ENCODE measurements around the gene ANO10.

The ANO10 gene

GRCh38 chr3:43451670-43452254 lies 170.0 kb downstream of the ANO10 start:
- no peak overlapping the region for H3K27ac ChIP-seq (ENCODE audit: poor library complexity, severe bottlenecking)
- H3K36me3 ChIP-seq (ENCODE audit: low read depth): no peaks in the 10 kb centered on the region
- TF ChIP-seq, protein P1, sequence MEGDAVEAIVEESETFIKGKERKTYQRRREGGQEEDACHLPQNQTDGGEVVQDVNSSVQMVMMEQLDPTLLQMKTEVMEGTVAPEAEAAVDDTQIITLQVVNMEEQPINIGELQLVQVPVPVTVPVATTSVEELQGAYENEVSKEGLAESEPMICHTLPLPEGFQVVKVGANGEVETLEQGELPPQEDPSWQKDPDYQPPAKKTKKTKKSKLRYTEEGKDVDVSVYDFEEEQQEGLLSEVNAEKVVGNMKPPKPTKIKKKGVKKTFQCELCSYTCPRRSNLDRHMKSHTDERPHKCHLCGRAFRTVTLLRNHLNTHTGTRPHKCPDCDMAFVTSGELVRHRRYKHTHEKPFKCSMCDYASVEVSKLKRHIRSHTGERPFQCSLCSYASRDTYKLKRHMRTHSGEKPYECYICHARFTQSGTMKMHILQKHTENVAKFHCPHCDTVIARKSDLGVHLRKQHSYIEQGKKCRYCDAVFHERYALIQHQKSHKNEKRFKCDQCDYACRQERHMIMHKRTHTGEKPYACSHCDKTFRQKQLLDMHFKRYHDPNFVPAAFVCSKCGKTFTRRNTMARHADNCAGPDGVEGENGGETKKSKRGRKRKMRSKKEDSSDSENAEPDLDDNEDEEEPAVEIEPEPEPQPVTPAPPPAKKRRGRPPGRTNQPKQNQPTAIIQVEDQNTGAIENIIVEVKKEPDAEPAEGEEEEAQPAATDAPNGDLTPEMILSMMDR (IDR thresholded peaks at IDR 0.05; ENCODE audit: poor library complexity, severe bottlenecking): no peak
- ATAC-seq (ENCODE audit: low read depth): no peak
- no peak for DNase-seq (ENCODE audit: low spot score)
- no peaks in the 10 kb centered on the region for H3K27me3 ChIP-seq (ENCODE audit: insufficient read depth, poor library complexity, severe bottlenecking)
- H3K9me3 ChIP-seq (ENCODE audit: severe bottlenecking): no peaks in the 10 kb centered on the region
- no peak overlapping the region for H3K4me3 ChIP-seq (ENCODE audit: severe bottlenecking)
- no peaks in the 10 kb centered on the region for H3K4me1 ChIP-seq (ENCODE audit: insufficient read depth, poor library complexity, severe bottlenecking)

- ATAC-seq (ENCODE audit: low read depth) (no peak), DNase-seq (ENCODE audit: low spot score) (no peak)
- Histone ChIP-seq H3K4me3 (ENCODE audit: severe bottlenecking) (no peak overlapping the region), H3K36me3 (ENCODE audit: low read depth) (no peaks in the 10 kb centered on the region), H3K9me3 (ENCODE audit: severe bottlenecking) (no peaks in the 10 kb centered on the region), H3K4me1 (ENCODE audit: insufficient read depth, poor library complexity, severe bottlenecking) (no peaks in the 10 kb centered on the region), H3K27ac (ENCODE audit: poor library complexity, severe bottlenecking) (no peak overlapping the region), H3K27me3 (ENCODE audit: insufficient read depth, poor library complexity, severe bottlenecking) (no peaks in the 10 kb centered on the region)
- TF ChIP-seq, protein P1 (IDR thresholded peaks at IDR 0.05; ENCODE audit: poor library complexity, severe bottlenecking): no peak
Measured at GRCh38 chr3:43448098-43448497, 173.7 kb downstream of the ANO10 start.

DNA sequence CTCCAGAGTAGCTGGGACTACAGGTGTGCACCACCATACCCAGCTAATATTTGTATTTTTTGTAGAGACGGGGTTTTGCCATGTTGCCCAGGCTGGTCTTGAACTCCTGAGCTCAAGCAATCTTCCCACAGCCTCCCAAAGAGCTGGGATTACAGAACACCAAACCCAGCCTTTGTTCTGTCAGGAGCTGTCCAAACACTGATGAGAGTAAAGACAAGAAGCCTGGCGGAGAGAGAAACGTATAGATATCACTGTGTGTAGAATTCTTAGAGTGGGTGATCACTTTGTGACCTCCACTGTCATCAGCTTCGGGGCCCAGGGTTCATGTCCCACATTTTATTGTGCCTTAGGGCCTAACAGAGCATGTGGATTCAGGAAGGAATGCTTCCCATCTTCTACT lies 176.0 kb downstream of the ANO10 start:
- no peak for DNase-seq (ENCODE audit: low spot score)
- H3K27me3 ChIP-seq (ENCODE audit: insufficient read depth, poor library complexity, severe bottlenecking): no peaks in the 10 kb centered on the region
- H3K27ac ChIP-seq (ENCODE audit: poor library complexity, severe bottlenecking): no peak overlapping the region
- H3K36me3 ChIP-seq (ENCODE audit: low read depth): no peaks in the 10 kb centered on the region; the same call in 1 of the 2 replicates
- no peaks in the 10 kb centered on the region for H3K4me1 ChIP-seq (ENCODE audit: insufficient read depth, poor library complexity, severe bottlenecking)
- peaks cover 3% of the 10 kb centered on the region for H3K9me3 ChIP-seq (ENCODE audit: severe bottlenecking)
- TF ChIP-seq, protein P1 (IDR thresholded peaks at IDR 0.05; ENCODE audit: poor library complexity, severe bottlenecking): no peak
- no peak overlapping the region for H3K4me3 ChIP-seq (ENCODE audit: severe bottlenecking)
- no peak for ATAC-seq (ENCODE audit: low read depth)

DNA sequence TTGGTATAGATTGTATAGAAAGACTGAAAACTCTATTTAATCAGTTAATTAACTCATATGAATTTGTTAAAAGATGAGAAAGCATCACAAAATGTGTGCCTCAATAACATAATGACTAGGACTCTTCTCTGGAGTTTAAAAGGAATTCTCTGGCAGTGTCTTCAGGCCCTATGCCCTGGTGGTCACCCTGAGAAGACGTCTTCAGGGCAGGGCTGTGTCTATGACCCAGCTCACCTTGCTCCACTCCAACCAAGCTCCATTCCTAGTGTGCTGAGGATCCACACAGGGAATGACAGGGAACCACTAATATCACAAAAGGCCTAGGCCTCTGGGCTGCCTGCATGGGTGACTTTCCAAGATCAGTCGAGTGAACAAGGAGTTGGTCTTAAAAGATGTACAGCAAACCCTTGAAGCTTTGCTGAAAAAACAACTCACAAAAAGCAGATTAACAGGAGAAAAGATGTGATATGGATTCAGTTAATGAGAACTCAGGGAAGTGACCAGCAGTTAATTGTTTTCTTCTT lies 178.9 kb downstream of the ANO10 start:
- Histone ChIP-seq H3K36me3 (ENCODE audit: low read depth) (no peaks in the 10 kb centered on the region; the same call in none of the 2 replicates), H3K27me3 (ENCODE audit: insufficient read depth, poor library complexity, severe bottlenecking) (no peaks in the 10 kb centered on the region), H3K4me3 (ENCODE audit: severe bottlenecking) (no peak overlapping the region), H3K27ac (ENCODE audit: poor library complexity, severe bottlenecking) (no peak overlapping the region), H3K4me1 (ENCODE audit: insufficient read depth, poor library complexity, severe bottlenecking) (no peaks in the 10 kb centered on the region), H3K9me3 (ENCODE audit: severe bottlenecking) (peaks cover 3% of the 10 kb centered on the region)
- TF ChIP-seq, protein P1 (IDR thresholded peaks at IDR 0.05; ENCODE audit: poor library complexity, severe bottlenecking): no peak
- no peak for ATAC-seq (ENCODE audit: low read depth)
- DNase-seq (ENCODE audit: low spot score): no peak

GRCh38 chr3:43436507-43437140 lies 185.2 kb downstream of the ANO10 start:
- H3K9me3 ChIP-seq (ENCODE audit: severe bottlenecking): peaks cover 3% of the 10 kb centered on the region
- H3K4me3 ChIP-seq (ENCODE audit: severe bottlenecking): no peak overlapping the region
- no peak overlapping the region for H3K27ac ChIP-seq (ENCODE audit: poor library complexity, severe bottlenecking)
- ATAC-seq (ENCODE audit: low read depth) (no peak), DNase-seq (ENCODE audit: low spot score) (no peak)
- H3K27me3 ChIP-seq (ENCODE audit: insufficient read depth, poor library complexity, severe bottlenecking): no peaks in the 10 kb centered on the region
- H3K36me3 ChIP-seq (ENCODE audit: low read depth): no peaks in the 10 kb centered on the region; the same call in none of the 2 replicates
- TF ChIP-seq, protein P1 (IDR thresholded peaks at IDR 0.05; ENCODE audit: poor library complexity, severe bottlenecking): no peak
- H3K4me1 ChIP-seq (ENCODE audit: insufficient read depth, poor library complexity, severe bottlenecking): no peaks in the 10 kb centered on the region

Data from RWPE2 (cell line).